Esophagus muscularis mucosa (tissue), 4 donors: ENCODE data around the gene TNFSF13. TPM values are rescaled to one million over a fixed set of nuclear protein-coding genes. Genes with fewer than 3 reads are reported as not detected.

Experiments used
- DNase-seq: peaks from one replicate; pipeline ENCODE4 v3.0.0-alpha.2; 2017; ENCODE audit errors: extremely low spot score
- H3K27ac ChIP-seq, 4 donors: fragments of 200-600 bp; sonication (generic); replicated peaks in 1 of 4; 1 replicate in 3 of 4; 2 replicates in 1 of 4; pipeline ENCODE4 v1.5.1; 2016 to 2019; ENCODE audit warnings: mild to moderate bottlenecking in 1 of 4
- H3K27me3 ChIP-seq, 4 donors: fragments of 200-600 bp; sonication (generic); one replicate each; pipeline versions ENCODE4 v1.5.1 to v1.6.0; 2016 to 2019
- H3K36me3 ChIP-seq, 4 donors: fragments of 200-600 bp; sonication (generic); one replicate each; pipeline ENCODE4 v1.5.1; 2016 to 2019
- H3K4me1 ChIP-seq, 4 donors: fragments of 200-600 bp; sonication (generic); one replicate each; pipeline ENCODE4 v1.5.1; 2016 to 2019
- H3K4me3 ChIP-seq, 4 donors: fragments of 200-600 bp; sonication (generic); 1 replicate in 2 of 4; 2 replicates in 2 of 4; pipeline ENCODE4 v1.5.1; 2016 to 2019; ENCODE audit warnings: mild to moderate bottlenecking in 4 of 4, moderate library complexity in 1 of 4
- H3K9me3 ChIP-seq, 4 donors: fragments of 200-600 bp; sonication (generic); 1 replicate in 3 of 4; 2 replicates in 1 of 4; pipeline ENCODE4 v1.5.1; 2016 to 2019
- EP300 ChIP-seq: sonication (generic); formaldehyde crosslinking; IDR thresholded peaks from one replicate; pipeline ENCODE4 v1.6.1; 2017; ENCODE audit warnings: antibody characterized with exemption
- POLR2A ChIP-seq: fragments of 450-650 bp; IDR thresholded peaks from one replicate; pipeline ENCODE4 v1.6.1; 2017; ENCODE audit warnings: antibody characterized with exemption, moderate library complexity, mild to moderate bottlenecking, low read depth
- POLR2AphosphoS5 ChIP-seq, 2 donors: sonication (generic); formaldehyde crosslinking; IDR thresholded peaks; one replicate each; pipeline ENCODE4 v1.6.1; 2017; ENCODE audit warnings: antibody characterized with exemption in 2 of 2
- WGBS: methylation state at CpG from one replicate; pipeline ENCODE4 v1.1.5; 2018; 5-methylcytosine and 5-hydroxymethylcytosine counted together
- intact Hi-C: fragments of 100-400 bp; cut with DNase I; formaldehyde crosslinking; loops from one replicate; pipeline ENCODE4 v1.15.1; 2023
- total RNA-seq, 4 donors: library from RNA; depleted of rRNA; stranded (reverse); fragments of >200 nt; gene quantifications; one replicate each; pipeline versions ENCODE4 v1.1.0 to v1.2.1, GENCODE V29; 2016
- TF ChIP-seq, protein P1 (sequence below), 3 experiments: fragments of 200-600 bp in 2 of 3; fragments of 450-650 bp in 1 of 3; sonication (generic) in 2 of 3; IDR thresholded peaks; one replicate each; pipeline ENCODE4 v1.5.1; 2017 to 2019; ENCODE audit warnings: antibody characterized with exemption in 3 of 3, mild to moderate bottlenecking in 2 of 3, moderate library complexity in 1 of 3

Gene TNFSF13
- total RNA-seq, 4 donors from 2014 or later, result 13.4 to 25.8 (median 22.4) TPM

DNA sequence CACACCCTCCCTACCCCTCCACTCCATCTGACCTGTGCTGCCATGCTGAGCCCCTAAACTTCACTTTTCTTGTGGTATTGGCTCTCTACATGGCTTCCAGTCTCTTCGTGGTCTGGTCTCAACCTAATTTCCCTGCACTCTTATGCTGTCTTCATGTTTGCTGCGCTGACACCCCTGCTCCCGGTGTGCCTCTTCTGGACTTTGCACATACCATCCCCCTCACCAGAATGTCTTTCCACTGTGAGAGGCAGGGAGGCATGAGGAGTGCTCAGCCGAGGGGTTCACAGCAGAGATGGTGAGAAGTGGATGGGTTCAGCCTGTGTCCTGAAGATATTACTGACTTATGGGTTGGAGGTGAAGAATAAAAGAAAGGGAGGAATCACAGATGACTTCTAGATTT lies 7.2 kb upstream of the TNFSF13 start:
- intact Hi-C loops, result loop anchor here (10.0 kb wide), 1 partner anchor 297 kb away; the partner anchor contains the start of genes CTDNEP1 and ELP5
- Histone ChIP-seq H3K27ac (peak overlapping the region in 1 of 4 donors; percentile 23), H3K4me3 (no peak overlapping the region), H3K9me3 (no peaks in the 10 kb centered on the region), H3K27me3 (no peaks in the 10 kb centered on the region), H3K4me1 (peaks cover 21 to 28% (median 25%) of the 10 kb centered on the region in 4 donors), H3K36me3 (peaks cover 3 to 27% (median 17%) of the 10 kb centered on the region in 4 donors)
- 86% methylated on average over 4 of the region's 4 CpGs for WGBS
- DNase-seq, result no peak
- TF ChIP-seq EP300, result no peak
- no peak for TF ChIP-seq POLR2A
- TF ChIP-seq, protein P1, sequence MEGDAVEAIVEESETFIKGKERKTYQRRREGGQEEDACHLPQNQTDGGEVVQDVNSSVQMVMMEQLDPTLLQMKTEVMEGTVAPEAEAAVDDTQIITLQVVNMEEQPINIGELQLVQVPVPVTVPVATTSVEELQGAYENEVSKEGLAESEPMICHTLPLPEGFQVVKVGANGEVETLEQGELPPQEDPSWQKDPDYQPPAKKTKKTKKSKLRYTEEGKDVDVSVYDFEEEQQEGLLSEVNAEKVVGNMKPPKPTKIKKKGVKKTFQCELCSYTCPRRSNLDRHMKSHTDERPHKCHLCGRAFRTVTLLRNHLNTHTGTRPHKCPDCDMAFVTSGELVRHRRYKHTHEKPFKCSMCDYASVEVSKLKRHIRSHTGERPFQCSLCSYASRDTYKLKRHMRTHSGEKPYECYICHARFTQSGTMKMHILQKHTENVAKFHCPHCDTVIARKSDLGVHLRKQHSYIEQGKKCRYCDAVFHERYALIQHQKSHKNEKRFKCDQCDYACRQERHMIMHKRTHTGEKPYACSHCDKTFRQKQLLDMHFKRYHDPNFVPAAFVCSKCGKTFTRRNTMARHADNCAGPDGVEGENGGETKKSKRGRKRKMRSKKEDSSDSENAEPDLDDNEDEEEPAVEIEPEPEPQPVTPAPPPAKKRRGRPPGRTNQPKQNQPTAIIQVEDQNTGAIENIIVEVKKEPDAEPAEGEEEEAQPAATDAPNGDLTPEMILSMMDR (IDR thresholded peaks at IDR 0.05), result no peak

DNA sequence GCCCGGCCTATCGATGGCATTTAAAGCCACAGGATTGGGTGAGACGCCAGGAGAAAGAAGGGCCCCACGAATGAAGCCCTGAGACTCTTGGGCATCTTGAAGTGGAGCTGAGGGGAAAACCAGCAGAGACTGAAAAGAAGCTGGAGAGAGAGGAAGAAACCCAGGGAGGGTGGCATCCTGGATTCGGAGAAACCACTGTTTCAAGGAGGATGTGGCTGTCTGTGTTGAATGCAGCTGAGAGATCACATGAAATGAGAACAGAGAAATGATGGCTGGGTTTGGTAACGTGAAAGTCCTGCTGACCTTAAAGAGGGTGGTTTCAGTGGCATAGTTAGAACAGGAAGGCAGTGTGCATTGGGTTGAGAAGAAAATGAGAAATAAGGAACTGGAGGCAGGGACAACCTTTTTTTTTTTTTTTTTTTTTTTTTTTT lies 5.9 kb upstream of the TNFSF13 start:
- no peak for TF ChIP-seq POLR2A
- TF ChIP-seq, protein P1 (IDR thresholded peaks at IDR 0.05), result no peak
- peak in 1 of 2 donors; percentile 5 for TF ChIP-seq POLR2AphosphoS5 (IDR thresholded peaks at IDR 0.05)
- WGBS, result 81% methylated on average over 6 of the region's 6 CpGs
- Histone ChIP-seq H3K36me3 (peaks cover 3 to 27% (median 20%) of the 10 kb centered on the region in 4 donors), H3K27me3 (no peaks in the 10 kb centered on the region), H3K9me3 (no peaks in the 10 kb centered on the region), H3K27ac (peak overlapping the region in 3 of 4 donors; percentile 31 to 57 (median 34)), H3K4me3 (no peak overlapping the region), H3K4me1 (peaks cover 28 to 37% (median 32%) of the 10 kb centered on the region in 4 donors)
- DNase-seq, result no peak
- intact Hi-C loops, result loop anchor here (10.0 kb wide), 1 partner anchor 298 kb away; the partner anchor contains the start of genes CTDNEP1 and ELP5

DNA sequence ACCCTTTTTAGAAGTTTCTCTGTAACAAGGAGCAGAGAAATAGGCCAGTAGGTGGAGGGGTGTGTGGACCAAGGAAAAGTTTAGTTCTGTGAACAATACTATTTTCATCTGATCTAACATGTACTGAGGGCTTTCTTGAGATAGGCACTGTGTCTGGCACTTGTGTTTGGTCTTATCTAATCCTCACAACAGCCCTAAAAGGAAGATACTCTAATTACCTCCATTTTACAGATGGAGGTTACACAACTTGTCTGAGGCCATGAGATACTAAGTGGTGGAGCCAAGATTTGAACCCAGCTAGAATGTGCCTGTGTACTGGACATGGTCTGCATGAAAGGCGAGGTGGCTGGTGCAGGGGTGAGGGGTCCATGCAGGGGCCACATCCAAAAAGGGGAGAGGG lies 5.2 kb upstream of the TNFSF13 start:
- 100% methylated on average over 1 of the region's 1 CpG for WGBS
- Histone ChIP-seq H3K9me3 (no peaks in the 10 kb centered on the region), H3K27me3 (no peaks in the 10 kb centered on the region), H3K4me3 (no peak overlapping the region), H3K27ac (peak overlapping the region in 3 of 4 donors; percentile 40 to 51 (median 45)), H3K4me1 (peaks cover 27 to 38% (median 33%) of the 10 kb centered on the region in 4 donors), H3K36me3 (peaks cover 3 to 27% (median 20%) of the 10 kb centered on the region in 4 donors)
- no peak for DNase-seq
- intact Hi-C loops, result loop anchor here (10.0 kb wide), 1 partner anchor 299 kb away; the partner anchor contains the start of genes CTDNEP1 and ELP5
- TF ChIP-seq EP300, result no peak
- TF ChIP-seq, protein P1 (IDR thresholded peaks at IDR 0.05), result no peak
- no peak for TF ChIP-seq POLR2AphosphoS5 (IDR thresholded peaks at IDR 0.05)
- TF ChIP-seq POLR2A, result no peak

DNA sequence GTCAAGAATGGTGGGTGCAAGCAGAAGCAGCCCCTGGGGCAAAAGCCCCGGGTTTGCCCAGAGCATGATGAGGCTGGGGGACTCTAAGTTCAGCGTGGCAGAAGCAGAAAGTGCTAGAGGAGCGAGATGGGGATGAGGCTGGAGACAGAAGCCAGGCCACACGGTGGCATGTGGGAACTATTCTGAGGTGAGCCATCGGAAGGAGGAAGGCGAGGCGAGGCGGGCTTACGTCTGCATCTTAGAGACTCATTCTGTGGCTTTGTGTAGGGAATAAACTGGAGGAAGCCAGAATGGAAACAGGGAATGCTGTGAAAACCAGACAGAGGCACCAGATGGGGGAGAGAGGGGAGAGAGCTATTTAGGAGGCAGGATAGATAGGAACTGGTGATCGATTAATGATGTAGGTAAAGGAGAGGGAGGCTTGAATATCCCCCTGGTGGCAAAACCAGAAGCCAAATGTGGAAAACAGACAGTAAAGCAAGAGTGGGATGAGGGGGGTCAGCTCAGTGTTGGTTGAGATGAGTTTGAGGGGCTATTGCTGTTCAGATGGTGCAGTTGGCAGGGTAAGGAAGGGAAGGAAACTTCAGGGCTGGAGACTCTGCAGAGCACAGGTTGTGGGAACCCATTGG lies 3.1 kb upstream of the TNFSF13 start:
- Histone ChIP-seq H3K4me3 (no peak overlapping the region), H3K9me3 (no peaks in the 10 kb centered on the region), H3K27ac (peak overlapping the region in 1 of 4 donors; percentile 30), H3K36me3 (peaks cover 3 to 26% (median 19%) of the 10 kb centered on the region in 4 donors), H3K27me3 (no peaks in the 10 kb centered on the region), H3K4me1 (peaks cover 34 to 40% (median 38%) of the 10 kb centered on the region in 4 donors)
- WGBS, result 65% methylated on average over 10 of the region's 10 CpGs
- TF ChIP-seq EP300 (no peak), POLR2A (no peak), POLR2AphosphoS5 (IDR thresholded peaks at IDR 0.05) (no peak)
- TF ChIP-seq, protein P1 (IDR thresholded peaks at IDR 0.05), result no peak
- DNase-seq, result no peak
- intact Hi-C loops, result loop anchor here (5.0 to 10.0 kb wide), 2 partner anchors 118 to 301 kb away; partner anchors contain the start of genes CTDNEP1, ELP5, FGF11 and TMEM102
